Activated T-helper 1 cell treated with Interleukin-2 at 50 U/mL for 16 hours (primary cell): Measurements from ENCODE around the gene KCNF1.

Source experiments
- DNase-seq: peaks from one replicate; pipeline ENCODE4 v3.0.0-alpha.2; 2020; ENCODE audit warnings: low read depth

The KCNF1 gene

DNA sequence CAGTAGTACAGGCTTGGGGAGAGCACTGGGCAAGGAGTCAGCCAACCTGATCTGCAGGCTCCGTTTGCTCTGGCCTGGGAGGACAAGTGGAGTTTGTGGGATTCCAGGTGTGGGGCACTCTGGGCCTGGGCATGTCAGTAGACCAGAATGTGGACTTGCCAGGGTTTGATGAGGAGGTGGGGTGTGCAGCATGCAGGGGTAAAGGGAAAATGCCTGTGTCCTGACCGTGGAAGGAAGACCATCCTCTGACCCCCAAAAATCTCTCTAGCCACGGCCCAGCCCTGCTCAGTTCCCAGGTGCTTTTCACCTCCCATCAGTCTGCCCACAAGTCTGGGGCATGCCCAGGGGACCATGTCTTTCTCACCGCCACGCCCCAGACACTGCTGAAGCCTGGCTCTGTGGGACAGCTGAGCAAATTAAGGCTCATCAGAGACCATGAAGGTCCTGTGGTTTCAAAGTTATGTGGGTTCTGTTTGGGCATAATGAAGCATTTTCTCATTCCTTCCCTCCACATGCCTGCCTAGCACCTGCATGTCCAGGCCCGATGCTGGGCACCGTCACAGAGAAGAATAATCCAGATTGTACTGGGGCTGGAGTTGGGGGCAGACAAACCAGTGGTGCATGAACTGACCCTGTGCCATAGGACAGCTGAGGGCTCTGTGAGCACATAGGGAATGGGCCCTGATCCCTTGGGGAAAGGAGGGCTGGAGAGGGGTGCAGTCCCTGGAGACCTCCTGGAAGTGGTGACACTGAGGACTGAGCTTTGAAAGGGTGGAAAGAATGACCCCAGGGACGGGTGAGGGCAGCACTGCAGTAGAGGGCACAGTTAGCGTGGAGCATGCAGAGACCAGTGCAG, 6.5 kb upstream of the KCNF1 start:
- no peak for DNase-seq

DNA sequence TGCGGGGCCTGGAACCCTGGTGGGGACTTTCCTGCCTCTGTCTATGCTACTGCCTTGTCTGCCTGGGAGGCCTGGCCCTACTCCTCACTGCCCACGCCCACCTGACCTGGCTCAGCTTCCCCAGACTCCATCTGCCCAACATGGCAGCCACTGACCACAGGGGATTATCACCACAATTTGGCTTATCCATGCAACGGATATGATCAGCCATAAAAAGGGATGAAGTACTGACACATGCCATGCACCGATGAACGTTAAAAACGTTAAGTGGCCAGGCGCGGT, 5.9 kb upstream of the KCNF1 start:
- no peak for DNase-seq

- DNase-seq: no peak
Observed at GRCh38 chr2:10906926-10907625, 4.7 kb upstream of the KCNF1 start.

DNA sequence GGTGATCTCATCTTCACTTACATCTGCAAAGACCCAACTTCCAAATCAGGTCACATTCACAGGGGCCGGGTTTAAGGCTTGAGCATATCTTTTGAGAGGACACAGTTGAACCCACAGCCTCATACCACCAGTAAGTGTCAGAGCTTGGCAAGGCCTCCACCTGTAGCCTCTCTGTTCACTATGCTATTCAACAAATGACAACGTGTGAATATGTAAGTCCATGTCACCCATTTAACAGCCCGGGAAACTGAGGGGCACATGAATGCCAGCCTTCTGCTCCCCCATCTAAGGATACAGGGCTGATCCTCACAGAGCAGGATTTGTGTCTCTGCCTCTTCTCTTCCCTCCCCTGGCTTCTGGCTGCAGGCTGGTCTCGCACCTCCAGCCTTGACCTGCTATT, 3.5 kb upstream of the KCNF1 start:
- DNase-seq: no peak

DNA sequence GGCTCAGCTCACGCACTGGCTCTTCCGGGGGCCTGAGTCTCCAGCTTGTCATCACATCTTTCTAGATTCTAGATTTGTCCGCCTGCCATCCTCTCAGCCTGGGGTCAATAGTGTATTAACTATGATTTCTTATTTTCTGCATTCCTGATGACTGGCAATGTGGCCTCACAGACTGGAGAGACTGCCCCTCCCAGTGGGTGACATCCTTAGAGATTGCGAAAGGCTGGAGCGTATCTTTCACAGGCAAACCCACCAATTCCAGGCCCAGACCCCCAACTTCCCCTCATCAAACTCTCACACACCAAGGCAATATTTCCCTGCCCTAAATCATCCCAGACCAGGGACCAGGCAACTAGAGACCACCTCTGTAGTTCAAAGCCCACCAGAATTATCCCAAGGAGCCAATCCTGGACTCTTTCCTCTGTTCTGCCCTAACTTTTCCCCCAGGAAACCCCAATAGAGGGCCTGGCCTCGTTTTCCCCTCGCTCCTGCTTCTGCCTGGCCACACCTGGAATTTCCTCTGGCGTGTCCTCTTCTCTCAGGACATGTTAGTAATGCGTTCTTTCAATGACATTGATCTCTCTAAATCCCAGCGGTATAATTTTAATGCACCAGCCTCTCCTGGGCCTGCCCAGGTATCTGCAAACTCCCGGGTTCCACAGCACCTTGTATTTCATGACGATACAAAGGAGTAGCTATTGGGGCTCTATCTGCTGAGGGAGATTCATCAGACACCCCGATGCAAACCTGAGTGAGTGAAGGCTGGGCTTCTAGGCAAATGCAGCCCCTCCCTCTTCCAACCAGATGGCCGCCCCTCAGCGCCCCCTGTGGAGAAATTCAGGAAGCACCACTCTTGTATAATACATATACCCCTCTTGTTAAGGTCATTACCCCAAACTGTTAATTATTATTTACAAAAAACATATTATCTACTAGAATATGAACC, 2.4 kb upstream of the KCNF1 start:
- DNase-seq: no peak

- DNase-seq: no peak
Observed at GRCh38 chr2:10909996-10910341, 1.8 kb upstream of the KCNF1 start.

- no peak for DNase-seq
Observed at GRCh38 chr2:10910625-10911024, 1.1 kb upstream of the KCNF1 start.

- no peak for DNase-seq
Observed at GRCh38 chr2:10912076-10912731, 470 bp downstream of the KCNF1 start.

DNA sequence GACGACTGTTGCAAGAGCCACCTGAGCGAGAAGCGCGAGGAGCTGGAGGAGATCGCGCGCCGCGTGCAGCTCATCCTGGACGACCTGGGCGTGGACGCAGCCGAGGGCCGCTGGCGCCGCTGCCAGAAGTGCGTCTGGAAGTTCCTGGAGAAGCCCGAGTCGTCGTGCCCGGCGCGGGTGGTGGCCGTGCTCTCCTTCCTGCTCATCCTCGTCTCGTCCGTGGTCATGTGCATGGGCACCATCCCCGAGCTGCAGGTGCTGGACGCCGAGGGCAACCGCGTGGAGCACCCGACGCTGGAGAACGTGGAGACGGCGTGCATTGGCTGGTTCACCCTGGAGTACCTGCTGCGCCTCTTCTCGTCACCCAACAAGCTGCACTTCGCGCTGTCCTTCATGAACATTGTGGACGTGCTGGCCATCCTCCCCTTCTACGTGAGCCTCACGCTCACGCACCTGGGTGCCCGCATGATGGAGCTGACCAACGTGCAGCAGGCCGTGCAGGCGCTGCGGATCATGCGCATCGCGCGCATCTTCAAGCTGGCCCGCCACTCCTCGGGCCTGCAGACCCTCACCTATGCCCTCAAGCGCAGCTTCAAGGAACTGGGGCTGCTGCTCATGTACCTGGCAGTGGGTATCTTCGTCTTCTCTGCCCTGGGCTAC, 1.2 kb downstream of the KCNF1 start:
- DNase-seq: no peak

- DNase-seq: no peak
Observed at GRCh38 chr2:10913501-10914271, 2.0 kb downstream of the KCNF1 start.

- DNase-seq: no peak
Observed at GRCh38 chr2:10914272-10914693, 2.5 kb downstream of the KCNF1 start.

GRCh38 chr2:10915236-10915635, 3.5 kb downstream of the KCNF1 start:
- no peak for DNase-seq

DNA sequence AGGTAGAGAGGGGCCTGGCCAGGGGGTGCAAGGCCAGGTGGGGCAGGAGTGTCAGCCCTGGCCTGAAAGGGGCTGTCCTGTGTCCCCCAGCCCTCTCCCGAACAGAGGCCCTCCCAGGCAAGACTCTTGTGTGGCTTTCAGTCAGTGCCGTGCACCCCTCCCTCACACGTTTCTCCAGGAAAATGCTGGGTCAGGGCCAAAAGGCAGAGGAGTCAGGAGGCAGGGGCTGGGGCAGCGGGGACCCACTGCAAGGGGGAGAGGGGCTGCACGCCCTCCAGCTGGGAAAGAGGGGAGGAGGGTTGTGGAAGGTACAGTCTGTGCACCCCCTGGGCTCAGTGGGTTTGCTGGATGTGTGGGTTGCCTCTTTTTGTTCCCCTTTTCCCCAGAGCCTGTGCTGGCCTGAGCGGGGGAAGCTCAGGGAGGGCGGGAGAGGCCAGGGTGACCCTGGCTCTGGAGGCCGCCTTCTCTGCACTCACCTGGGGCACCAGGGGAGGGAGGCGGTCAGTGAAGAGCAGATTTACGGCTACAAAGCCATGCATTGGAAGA, 4.1 kb downstream of the KCNF1 start:
- DNase-seq: no peak

DNA sequence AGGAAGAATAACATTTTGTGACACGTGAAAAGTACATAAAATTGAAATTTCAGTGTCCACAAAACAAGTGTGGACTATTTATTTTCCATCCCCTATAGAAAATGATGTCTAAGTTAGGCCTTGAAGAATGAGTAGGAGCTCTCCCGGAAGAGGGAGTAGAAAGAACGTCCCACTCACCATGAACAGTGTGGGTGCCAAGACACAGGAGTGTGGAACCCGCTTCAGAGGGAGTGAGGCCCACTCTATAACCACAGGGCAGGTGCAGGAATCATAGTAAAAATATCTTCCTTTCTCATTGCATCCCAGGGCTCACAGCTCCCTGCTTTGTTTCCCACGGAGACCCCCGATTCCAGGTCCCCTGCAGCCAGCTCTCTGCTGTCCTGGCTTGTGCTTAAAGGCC, 5.2 kb downstream of the KCNF1 start:
- DNase-seq: no peak

DNA sequence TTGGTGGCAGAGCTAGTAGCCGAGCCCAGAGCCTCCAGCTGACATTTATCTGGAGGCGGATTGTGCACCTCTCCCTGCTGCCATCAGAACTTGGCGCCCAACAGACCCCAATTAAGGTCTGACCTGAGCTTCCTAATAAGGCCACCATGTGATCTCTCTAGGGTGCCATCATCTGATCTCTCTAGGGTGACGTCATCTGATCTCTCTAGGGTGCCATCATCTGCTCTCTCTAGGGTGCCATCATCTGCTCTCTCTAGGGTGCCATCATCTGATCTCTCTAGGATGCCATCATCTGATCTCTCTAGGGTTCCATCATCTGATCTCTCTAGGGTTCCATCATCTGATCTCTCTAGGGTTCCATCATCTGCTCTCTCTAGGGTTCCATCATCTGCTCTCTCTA, 6.2 kb downstream of the KCNF1 start:
- DNase-seq: no peak

DNA sequence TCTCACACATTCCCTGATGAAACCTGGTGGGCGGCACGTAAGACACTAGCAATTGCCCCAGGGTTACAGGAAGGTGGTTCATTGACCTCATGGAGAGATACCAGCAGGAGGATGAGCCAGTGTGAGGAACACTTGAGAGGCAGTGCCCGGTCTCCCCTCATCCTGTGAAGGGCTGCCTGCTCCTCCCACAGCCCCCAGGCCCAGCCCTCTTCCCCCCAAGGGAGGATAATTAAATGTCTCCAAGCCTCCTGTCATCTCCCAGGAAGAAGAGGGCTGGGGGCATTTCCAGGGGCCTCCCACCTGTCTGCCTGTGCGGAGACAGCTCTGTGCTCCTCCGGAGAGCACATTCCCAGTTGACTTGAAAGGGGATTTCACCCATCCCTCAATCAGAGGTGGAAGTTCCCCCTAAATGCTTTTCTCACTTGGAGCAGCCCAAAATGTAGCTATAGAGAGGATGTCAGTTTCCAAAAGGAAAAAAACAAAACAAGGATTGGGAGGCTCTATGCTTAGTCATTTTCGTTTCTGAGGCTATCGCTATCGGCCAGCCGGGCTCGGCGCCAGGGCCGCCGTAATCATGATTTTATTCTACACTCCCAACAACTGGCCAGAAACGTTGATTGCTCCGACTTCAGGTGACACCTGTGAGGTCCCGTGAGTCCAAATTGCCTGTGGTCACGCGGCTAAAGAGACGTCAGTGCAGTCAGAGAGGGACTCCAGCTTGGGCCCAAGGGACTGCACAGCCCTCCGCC, 7.1 kb downstream of the KCNF1 start:
- no peak for DNase-seq

DNA sequence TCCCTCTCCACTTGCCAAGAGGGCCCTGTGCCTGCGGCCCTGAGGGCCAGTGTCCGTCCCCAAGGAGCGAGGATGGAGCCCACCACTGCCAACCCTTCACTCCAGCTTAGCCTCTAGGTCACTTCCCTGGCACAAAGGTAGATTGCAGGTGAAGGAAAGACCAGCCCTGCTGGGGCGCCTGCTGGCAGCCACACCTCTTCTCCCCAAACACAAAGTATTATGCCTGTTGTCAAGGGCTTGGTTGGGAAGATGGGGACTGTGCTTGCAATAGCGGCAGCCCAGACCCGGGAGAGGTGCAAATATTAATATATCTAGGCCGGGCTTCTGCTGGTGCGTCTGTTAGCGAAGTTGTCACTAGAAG, 7.7 kb downstream of the KCNF1 start:
- no peak for DNase-seq

DNA sequence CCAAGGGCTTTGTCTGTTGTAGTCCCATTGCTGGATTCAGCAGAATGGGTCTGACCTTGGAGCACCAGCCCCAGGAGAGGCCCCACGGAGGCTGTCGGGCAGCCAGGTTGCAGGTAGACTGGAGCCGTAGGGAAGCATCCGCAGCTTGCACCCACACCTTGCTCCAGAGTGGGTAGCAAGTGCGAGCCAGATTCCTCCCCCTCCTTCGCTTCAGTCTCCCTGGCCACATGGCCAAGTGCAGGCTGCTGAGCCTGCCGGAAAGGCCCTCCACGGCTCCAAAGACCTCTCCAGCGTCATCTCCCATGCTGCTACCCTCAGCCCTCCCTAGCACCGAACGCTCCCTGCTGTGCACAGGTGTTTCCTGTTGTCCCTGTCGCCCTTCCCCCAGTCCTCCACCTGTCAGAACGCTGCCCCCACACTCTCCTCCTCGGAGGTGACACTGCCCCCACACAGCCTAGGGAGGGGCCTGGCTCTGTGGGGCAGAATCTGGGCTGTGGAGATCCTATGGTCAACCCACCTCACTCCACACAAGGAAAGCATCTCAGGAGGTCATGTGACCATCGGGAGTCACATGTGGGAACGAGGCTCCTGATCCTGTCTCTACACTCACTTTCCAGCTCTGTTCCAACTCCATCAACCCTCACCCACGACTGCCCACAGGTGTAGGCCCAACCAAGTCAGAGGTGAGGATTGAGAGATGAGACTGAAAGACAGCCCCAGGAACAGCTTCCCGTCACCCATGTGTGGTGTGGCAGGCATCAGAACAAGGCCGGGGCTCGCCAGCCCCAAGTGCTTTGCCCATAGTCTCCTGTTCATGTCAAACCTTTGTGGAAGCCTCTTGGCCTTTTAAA, 8.3 kb downstream of the KCNF1 start:
- DNase-seq: no peak

GRCh38 chr2:10920764-10921388, 9.1 kb downstream of the KCNF1 start:
- DNase-seq: no peak
